A673 (cell line): ENCODE measurements around the gene BEND6.

Source experiments
- EZH2 ChIP-seq: fragments of 200-600 bp; sonication (generic); IDR thresholded peaks from 2 replicates; pipeline ENCODE4 v1.6.1; 2017; ENCODE audit warnings: borderline replicate concordance, low read depth, mild to moderate bottlenecking, mixed read lengths, antibody characterized with exemption, low read length; ENCODE audit not compliant: poor library complexity, severe bottlenecking
- TF ChIP-seq, protein P1 (sequence below): fragments of 300-800, 200-600 bp; sonication (generic); conservative IDR thresholded peaks from 2 replicates; pipeline ENCODE4 v1.5.1; 2017; ENCODE audit warnings: low read depth, mild to moderate bottlenecking, antibody characterized with exemption, low read length, moderate library complexity, mixed read lengths

DNA sequence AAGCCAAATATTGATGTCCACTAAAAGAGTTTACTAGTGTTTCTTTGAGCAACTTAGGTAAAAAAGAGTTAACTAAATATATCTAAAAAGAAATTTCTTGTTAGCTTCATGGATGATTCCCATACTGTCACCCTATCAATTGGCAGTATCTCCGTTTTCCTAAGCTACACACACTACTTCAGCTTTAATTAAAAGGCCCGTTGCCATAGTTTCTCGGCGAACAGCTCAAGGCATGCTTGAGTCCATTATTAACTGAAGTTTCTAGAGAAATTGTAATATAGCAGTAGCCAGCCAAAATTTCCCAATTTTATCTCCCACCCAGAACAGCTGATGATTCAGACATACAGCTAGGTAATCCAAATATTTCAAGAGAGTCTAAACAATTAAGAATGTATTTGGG is 20.0 kb upstream of the BEND6 start:
- TF ChIP-seq, protein P1, sequence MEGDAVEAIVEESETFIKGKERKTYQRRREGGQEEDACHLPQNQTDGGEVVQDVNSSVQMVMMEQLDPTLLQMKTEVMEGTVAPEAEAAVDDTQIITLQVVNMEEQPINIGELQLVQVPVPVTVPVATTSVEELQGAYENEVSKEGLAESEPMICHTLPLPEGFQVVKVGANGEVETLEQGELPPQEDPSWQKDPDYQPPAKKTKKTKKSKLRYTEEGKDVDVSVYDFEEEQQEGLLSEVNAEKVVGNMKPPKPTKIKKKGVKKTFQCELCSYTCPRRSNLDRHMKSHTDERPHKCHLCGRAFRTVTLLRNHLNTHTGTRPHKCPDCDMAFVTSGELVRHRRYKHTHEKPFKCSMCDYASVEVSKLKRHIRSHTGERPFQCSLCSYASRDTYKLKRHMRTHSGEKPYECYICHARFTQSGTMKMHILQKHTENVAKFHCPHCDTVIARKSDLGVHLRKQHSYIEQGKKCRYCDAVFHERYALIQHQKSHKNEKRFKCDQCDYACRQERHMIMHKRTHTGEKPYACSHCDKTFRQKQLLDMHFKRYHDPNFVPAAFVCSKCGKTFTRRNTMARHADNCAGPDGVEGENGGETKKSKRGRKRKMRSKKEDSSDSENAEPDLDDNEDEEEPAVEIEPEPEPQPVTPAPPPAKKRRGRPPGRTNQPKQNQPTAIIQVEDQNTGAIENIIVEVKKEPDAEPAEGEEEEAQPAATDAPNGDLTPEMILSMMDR, result no peak
- no peak for TF ChIP-seq EZH2
